MM.1S (cell line): ENCODE results near the gene ZNF730.
"Not testable (repeated sequence)": the region's sequence is repeated elsewhere in the genome, so short reads cannot be mapped to it uniquely, and the experiment has no call there.

Experiments
- EZH2 ChIP-seq: fragments of 300-600 bp; sonication (generic); optimal IDR thresholded peaks from 2 replicates; pipeline ENCODE3; 2017; ENCODE audit warnings: low read depth, mild to moderate bottlenecking, antibody characterized with exemption, low read length, mixed read lengths
- EZH2phosphoT487 ChIP-seq: fragments of 300-600 bp; sonication (generic); IDR thresholded peaks from 2 replicates; pipeline ENCODE4 v1.6.1; 2018; ENCODE audit warnings: antibody characterized with exemption, low read length
- TF ChIP-seq, protein P1 (sequence below): fragments of 300-600 bp; sonication (generic); IDR thresholded peaks from 2 replicates; pipeline ENCODE4 v1.5.1; 2016; ENCODE audit warnings: antibody characterized with exemption, low read length, mixed read lengths

DNA sequence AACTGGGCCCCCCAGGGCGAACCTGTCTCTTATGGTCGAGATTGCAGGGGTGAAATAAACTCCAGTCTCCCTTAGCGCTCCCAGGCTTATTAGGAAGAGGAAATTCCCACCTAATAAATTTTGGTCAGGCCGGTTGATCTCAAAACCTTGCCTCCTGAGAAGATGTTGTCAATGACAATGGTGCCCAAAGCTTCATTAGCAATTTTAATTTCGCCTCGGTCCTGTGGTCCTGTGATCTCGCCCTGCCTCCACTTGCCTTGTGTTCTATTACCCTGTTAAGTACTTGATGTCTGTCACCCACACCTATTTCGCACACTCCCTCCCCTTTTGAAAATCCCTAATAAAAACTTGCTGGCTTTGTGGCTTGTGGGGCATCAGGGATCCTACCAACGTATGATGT lies 51.5 kb downstream of the ZNF730 start:
- TF ChIP-seq, protein P1, sequence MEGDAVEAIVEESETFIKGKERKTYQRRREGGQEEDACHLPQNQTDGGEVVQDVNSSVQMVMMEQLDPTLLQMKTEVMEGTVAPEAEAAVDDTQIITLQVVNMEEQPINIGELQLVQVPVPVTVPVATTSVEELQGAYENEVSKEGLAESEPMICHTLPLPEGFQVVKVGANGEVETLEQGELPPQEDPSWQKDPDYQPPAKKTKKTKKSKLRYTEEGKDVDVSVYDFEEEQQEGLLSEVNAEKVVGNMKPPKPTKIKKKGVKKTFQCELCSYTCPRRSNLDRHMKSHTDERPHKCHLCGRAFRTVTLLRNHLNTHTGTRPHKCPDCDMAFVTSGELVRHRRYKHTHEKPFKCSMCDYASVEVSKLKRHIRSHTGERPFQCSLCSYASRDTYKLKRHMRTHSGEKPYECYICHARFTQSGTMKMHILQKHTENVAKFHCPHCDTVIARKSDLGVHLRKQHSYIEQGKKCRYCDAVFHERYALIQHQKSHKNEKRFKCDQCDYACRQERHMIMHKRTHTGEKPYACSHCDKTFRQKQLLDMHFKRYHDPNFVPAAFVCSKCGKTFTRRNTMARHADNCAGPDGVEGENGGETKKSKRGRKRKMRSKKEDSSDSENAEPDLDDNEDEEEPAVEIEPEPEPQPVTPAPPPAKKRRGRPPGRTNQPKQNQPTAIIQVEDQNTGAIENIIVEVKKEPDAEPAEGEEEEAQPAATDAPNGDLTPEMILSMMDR: not testable (repeated sequence)
- not testable (repeated sequence) for TF ChIP-seq EZH2phosphoT487, EZH2
